SK-N-SH treated with all-trans-retinoic acid at 6 μM for 48 hours (cell line): Measurements from ENCODE around the gene KRT4.

Source experiments
- ATAC-seq: fragments of 200-7000 bp; cut with Tn5 transposase; 3 replicates; pipeline ENCODE4 v1.9.1; 2020; ENCODE audit warnings: mild to moderate bottlenecking, moderate library complexity
- ARNTL ChIP-seq: fragments of 450-650 bp; formaldehyde crosslinking; IDR thresholded peaks from 2 replicates; pipeline ENCODE4 v1.5.0; 2020; ENCODE audit warnings: low read depth, mild to moderate bottlenecking, moderate library complexity, borderline replicate concordance
- BACH2 ChIP-seq: fragments of 250-450 bp; sonication (Bioruptor Pico); IDR thresholded peaks from 2 replicates; pipeline ENCODE4 v1.9.0; 2021; ENCODE audit warnings: mild to moderate bottlenecking, borderline replicate concordance
- CREB5 ChIP-seq: fragments of 250-450 bp; sonication (Bioruptor Pico); IDR thresholded peaks from 2 replicates; pipeline ENCODE4 v1.5.1; 2020; ENCODE audit warnings: low read depth, mild to moderate bottlenecking, moderate library complexity
- CSDC2 ChIP-seq: fragments of 250-450 bp; sonication (Bioruptor Pico); IDR thresholded peaks from 2 replicates; pipeline ENCODE4 v1.5.0; 2020; ENCODE audit warnings: mild to moderate bottlenecking, moderate library complexity
- CSRNP3 ChIP-seq: fragments of 250-450 bp; sonication (Bioruptor Pico); IDR thresholded peaks from 2 replicates; pipeline ENCODE4 v1.5.1; 2021; ENCODE audit warnings: mild to moderate bottlenecking, moderate library complexity
- ESRRG ChIP-seq: fragments of 250-450 bp; sonication (Bioruptor Pico); IDR thresholded peaks from 2 replicates; pipeline ENCODE4 v1.6.1; 2021; ENCODE audit warnings: mild to moderate bottlenecking
- GLIS3 ChIP-seq: fragments of 250-450 bp; sonication (Bioruptor Pico); IDR thresholded peaks from 2 replicates; pipeline ENCODE4 v1.5.0; 2020; ENCODE audit warnings: mild to moderate bottlenecking, moderate library complexity
- ISL1 ChIP-seq: fragments of 250-450 bp; sonication (Bioruptor Pico); IDR thresholded peaks from 2 replicates; pipeline ENCODE4 v2.1.2; 2022; ENCODE audit warnings: mild to moderate bottlenecking, moderate library complexity
- OSR1 ChIP-seq: fragments of 250-450 bp; sonication (Bioruptor Pico); IDR thresholded peaks from 2 replicates; pipeline ENCODE4 v1.8.0; 2022; ENCODE audit warnings: moderate library complexity, mild to moderate bottlenecking, inconsistent platforms
- PATZ1 ChIP-seq: fragments of 250-450 bp; sonication (Bioruptor Pico); IDR thresholded peaks from 2 replicates; pipeline ENCODE4 v1.8.0; 2020; ENCODE audit warnings: mild to moderate bottlenecking, moderate library complexity, borderline replicate concordance
- PPARA ChIP-seq: fragments of 250-450 bp; sonication (Bioruptor Pico); IDR thresholded peaks from 2 replicates; pipeline ENCODE4 v1.5.0; 2020; ENCODE audit warnings: mild to moderate bottlenecking, borderline replicate concordance
- RARB ChIP-seq: fragments of 250-450 bp; sonication (Bioruptor Pico); IDR thresholded peaks from 2 replicates; pipeline ENCODE4 v1.8.0; 2021; ENCODE audit warnings: mild to moderate bottlenecking, moderate library complexity
- TCF4 ChIP-seq: fragments of 250-450 bp; sonication (Bioruptor Pico); IDR thresholded peaks from 2 replicates; pipeline ENCODE4 v1.8.0; 2021; ENCODE audit warnings: mild to moderate bottlenecking, moderate library complexity, borderline replicate concordance
- TOX ChIP-seq: fragments of 250-450 bp; sonication (Bioruptor Pico); IDR thresholded peaks from 2 replicates; pipeline ENCODE4 v1.8.0; 2021; ENCODE audit warnings: mild to moderate bottlenecking, moderate library complexity, borderline replicate concordance
- TSHZ2 ChIP-seq: fragments of 250-450 bp; sonication (Bioruptor Pico); IDR thresholded peaks from 2 replicates; pipeline ENCODE4 v1.5.0; 2020; ENCODE audit warnings: mild to moderate bottlenecking, moderate library complexity
- ZC3H10 ChIP-seq: fragments of 250-450 bp; sonication (Bioruptor Pico); IDR thresholded peaks from 2 replicates; pipeline ENCODE4 v1.5.1; 2021; ENCODE audit warnings: mild to moderate bottlenecking, moderate library complexity
- ZFP3 ChIP-seq: fragments of 250-450 bp; sonication (Bioruptor Pico); IDR thresholded peaks from 2 replicates; pipeline ENCODE4 v1.5.0; 2020; ENCODE audit warnings: mild to moderate bottlenecking, moderate library complexity
- ZFP30 ChIP-seq: fragments of 450-650 bp; formaldehyde crosslinking; IDR thresholded peaks from 2 replicates; pipeline ENCODE4 v1.5.0; 2022; ENCODE audit warnings: mild to moderate bottlenecking, moderate library complexity
- ZNF565 ChIP-seq: fragments of 450-650 bp; formaldehyde crosslinking; conservative IDR thresholded peaks from 2 replicates; pipeline ENCODE4 v1.5.0; 2020; ENCODE audit warnings: low read depth, mild to moderate bottlenecking, moderate library complexity
- ZNF70 ChIP-seq: fragments of 450-650 bp; formaldehyde crosslinking; IDR thresholded peaks from 2 replicates; pipeline ENCODE4 v1.5.0; 2020; ENCODE audit warnings: mild to moderate bottlenecking, moderate library complexity
- ZNF8 ChIP-seq: fragments of 450-650 bp; formaldehyde crosslinking; IDR thresholded peaks from 2 replicates; pipeline ENCODE4 v1.5.0; 2020; ENCODE audit warnings: mild to moderate bottlenecking, moderate library complexity

Gene KRT4

GRCh38 chr12:52839436-52840105 lies 25.7 kb upstream of the KRT4 start:
- ATAC-seq = no peak
- TF ChIP-seq RARB (no peak), PPARA (no peak), ISL1 (CRISPR knock-in tag) (no peak), CREB5 (CRISPR knock-in tag) (no peak), TCF4 (CRISPR knock-in tag) (no peak), CSRNP3 (CRISPR knock-in tag) (no peak), ZNF8 (no peak), ZNF70 (CRISPR knock-in tag) (no peak), TSHZ2 (CRISPR knock-in tag) (no peak), TOX (CRISPR knock-in tag) (no peak), GLIS3 (CRISPR knock-in tag) (no peak), OSR1 (no peak), ESRRG (no peak), ZFP30 (CRISPR knock-in tag) (no peak), BACH2 (no peak), ARNTL (CRISPR knock-in tag) (no peak), CSDC2 (no peak), PATZ1 (no peak)

- ATAC-seq = no peak
- TF ChIP-seq ISL1 (CRISPR knock-in tag) = no peak
- TF ChIP-seq CREB5 (CRISPR knock-in tag) = no peak
- TF ChIP-seq TOX (CRISPR knock-in tag) = no peak
- TF ChIP-seq ZNF8 = no peak
- TF ChIP-seq OSR1 = no peak
- TF ChIP-seq ZFP3 = no peak
- no peak for TF ChIP-seq TSHZ2 (CRISPR knock-in tag)
- no peak for TF ChIP-seq ZC3H10
- TF ChIP-seq ZNF565 (CRISPR knock-in tag) = no peak
- TF ChIP-seq GLIS3 (CRISPR knock-in tag) = no peak
- TF ChIP-seq, all 23 proteins: peak for 0
These were observed 24.9 kb upstream of the KRT4 start for GRCh38 chr12:52838609-52839435.
